Measurements from ENCODE around the gene TAOK1. TPM values are rescaled to one million over a fixed set of nuclear protein-coding genes. Genes with fewer than 3 reads are reported as not detected.

TAOK1 gene
- total and polyA plus RNA-seq, 4 donors: 3.9 to 85.6 (median 45.9) TPM

- 64 to 65% methylated on average over 6 of the region's 6 CpGs for WGBS, 2 donors
- no peaks in the 10 kb centered on the region for H3K36me3 ChIP-seq (ENCODE audit: control insufficient read depth in 1 of 2, insufficient read depth in 2 of 2, low read length in 1 of 2)
- H3K4me3 ChIP-seq (ENCODE audit: low read length in 2 of 2): no peak overlapping the region
- H3K9me3 ChIP-seq (ENCODE audit: control insufficient read depth, low read length): no peaks in the 10 kb centered on the region
- intact Hi-C loops (cut with DNase I): no loop called here
- H3K27me3 ChIP-seq (ENCODE audit: control insufficient read depth in 1 of 2, insufficient read depth in 2 of 2, low read length in 1 of 2): no peaks in the 10 kb centered on the region
- no peak overlapping the region for H3K27ac ChIP-seq (ENCODE audit: low read depth in 1 of 2, low read length in 2 of 2)
- H3K4me1 ChIP-seq (ENCODE audit: control insufficient read depth in 1 of 2, insufficient read depth in 2 of 2, low read length in 2 of 2): peaks cover 0 to 4% of the 10 kb centered on the region in 2 donors
- no peak for DNase-seq
- no peak for ATAC-seq (ENCODE audit: low FRiP score)
Observed at GRCh38 chr17:29409963-29410362, 19.8 kb downstream of the TAOK1 start.

- 50 to 51% methylated on average over 7 of the region's 7 CpGs for WGBS, 2 donors
- H3K9me3 ChIP-seq (ENCODE audit: control insufficient read depth, low read length): no peaks in the 10 kb centered on the region
Observed at GRCh38 chr17:29412780-29413565, 22.8 kb downstream of the TAOK1 start.

GRCh38 chr17:29420128-29420527, 30.0 kb downstream of the TAOK1 start:
- ATAC-seq (ENCODE audit: low FRiP score) (no peak), DNase-seq (no peak)
- H3K4me1 ChIP-seq (ENCODE audit: control insufficient read depth in 1 of 2, insufficient read depth in 2 of 2, low read length in 2 of 2): peaks cover 0 to 4% of the 10 kb centered on the region in 2 donors
- H3K36me3 ChIP-seq (ENCODE audit: control insufficient read depth in 1 of 2, insufficient read depth in 2 of 2, low read length in 1 of 2): peaks cover 0 to 2% of the 10 kb centered on the region in 2 donors
- H3K4me3 ChIP-seq (ENCODE audit: low read length in 2 of 2): no peak overlapping the region
- intact Hi-C loops (cut with DNase I): no loop called here
- no peaks in the 10 kb centered on the region for H3K27me3 ChIP-seq (ENCODE audit: control insufficient read depth in 1 of 2, insufficient read depth in 2 of 2, low read length in 1 of 2)
- no peaks in the 10 kb centered on the region for H3K9me3 ChIP-seq (ENCODE audit: control insufficient read depth, low read length)
- no peak overlapping the region for H3K27ac ChIP-seq (ENCODE audit: low read depth in 1 of 2, low read length in 2 of 2)
- 75 to 83% methylated on average over 6 of the region's 6 CpGs for WGBS, 2 donors

More at GRCh38 chr17:29412780-29413565, 22.8 kb downstream of the TAOK1 start:
- Histone ChIP-seq H3K4me3 (ENCODE audit: low read length in 2 of 2) (no peak overlapping the region), H3K4me1 (ENCODE audit: control insufficient read depth in 1 of 2, insufficient read depth in 2 of 2, low read length in 2 of 2) (peaks cover 0 to 4% of the 10 kb centered on the region in 2 donors), H3K27me3 (ENCODE audit: control insufficient read depth in 1 of 2, insufficient read depth in 2 of 2, low read length in 1 of 2) (no peaks in the 10 kb centered on the region), H3K36me3 (ENCODE audit: control insufficient read depth in 1 of 2, insufficient read depth in 2 of 2, low read length in 1 of 2) (no peaks in the 10 kb centered on the region), H3K27ac (ENCODE audit: low read depth in 1 of 2, low read length in 2 of 2) (no peak overlapping the region)
- ATAC-seq (ENCODE audit: low FRiP score) (no peak), DNase-seq (no peak)
- intact Hi-C loops (cut with DNase I): no loop called here

- 88% methylated on average over 4 of the region's 4 CpGs for WGBS, 2 donors
- Histone ChIP-seq H3K27ac (ENCODE audit: low read depth in 1 of 2, low read length in 2 of 2) (no peak overlapping the region), H3K4me1 (ENCODE audit: control insufficient read depth in 1 of 2, insufficient read depth in 2 of 2, low read length in 2 of 2) (no peaks in the 10 kb centered on the region), H3K36me3 (ENCODE audit: control insufficient read depth in 1 of 2, insufficient read depth in 2 of 2, low read length in 1 of 2) (no peaks in the 10 kb centered on the region), H3K27me3 (ENCODE audit: control insufficient read depth in 1 of 2, insufficient read depth in 2 of 2, low read length in 1 of 2) (no peaks in the 10 kb centered on the region), H3K9me3 (ENCODE audit: control insufficient read depth, low read length) (no peaks in the 10 kb centered on the region), H3K4me3 (ENCODE audit: low read length in 2 of 2) (no peak overlapping the region)
- intact Hi-C loops (cut with DNase I): no loop called here
- DNase-seq (no peak), ATAC-seq (ENCODE audit: low FRiP score) (no peak)
Observed at GRCh38 chr17:29430275-29430674, 40.1 kb downstream of the TAOK1 start.

- ATAC-seq (ENCODE audit: low FRiP score): no peak
- 67 to 77% methylated on average over 4 of the region's 4 CpGs for WGBS, 2 donors
- no peaks in the 10 kb centered on the region for H3K4me1 ChIP-seq (ENCODE audit: control insufficient read depth in 1 of 2, insufficient read depth in 2 of 2, low read length in 2 of 2)
Observed at GRCh38 chr17:29433541-29433940, 43.4 kb downstream of the TAOK1 start.

GRCh38 chr17:29434550-29434949, 44.4 kb downstream of the TAOK1 start:
- intact Hi-C loops (cut with DNase I): no loop called here
- Histone ChIP-seq H3K9me3 (ENCODE audit: control insufficient read depth, low read length) (no peaks in the 10 kb centered on the region), H3K27me3 (ENCODE audit: control insufficient read depth in 1 of 2, insufficient read depth in 2 of 2, low read length in 1 of 2) (no peaks in the 10 kb centered on the region), H3K36me3 (ENCODE audit: control insufficient read depth in 1 of 2, insufficient read depth in 2 of 2, low read length in 1 of 2) (no peaks in the 10 kb centered on the region), H3K27ac (ENCODE audit: low read depth in 1 of 2, low read length in 2 of 2) (no peak overlapping the region), H3K4me3 (ENCODE audit: low read length in 2 of 2) (no peak overlapping the region), H3K4me1 (ENCODE audit: control insufficient read depth in 1 of 2, insufficient read depth in 2 of 2, low read length in 2 of 2) (no peaks in the 10 kb centered on the region)
- WGBS, 2 donors: 96 to 98% methylated on average over 3 of the region's 3 CpGs
- ATAC-seq (ENCODE audit: low FRiP score) (no peak), DNase-seq (no peak)

More at GRCh38 chr17:29433541-29433940, 43.4 kb downstream of the TAOK1 start:
- Histone ChIP-seq H3K36me3 (ENCODE audit: control insufficient read depth in 1 of 2, insufficient read depth in 2 of 2, low read length in 1 of 2) (no peaks in the 10 kb centered on the region), H3K9me3 (ENCODE audit: control insufficient read depth, low read length) (no peaks in the 10 kb centered on the region), H3K27ac (ENCODE audit: low read depth in 1 of 2, low read length in 2 of 2) (no peak overlapping the region), H3K27me3 (ENCODE audit: control insufficient read depth in 1 of 2, insufficient read depth in 2 of 2, low read length in 1 of 2) (no peaks in the 10 kb centered on the region), H3K4me3 (ENCODE audit: low read length in 2 of 2) (no peak overlapping the region)
- DNase-seq: no peak
- intact Hi-C loops (cut with DNase I): no loop called here

GRCh38 chr17:29442451-29442850, 52.3 kb downstream of the TAOK1 start:
- WGBS, 2 donors: 95 to 99% methylated on average over 1 of the region's 1 CpG
- DNase-seq: no peak
- intact Hi-C loops (cut with DNase I): loop anchor here in 1 of 2 donors (10.0 kb wide), 1 partner anchor 48 kb away; the partner anchor contains the start of gene TAOK1
- Histone ChIP-seq H3K4me3 (ENCODE audit: low read length in 2 of 2) (no peak overlapping the region), H3K36me3 (ENCODE audit: control insufficient read depth in 1 of 2, insufficient read depth in 2 of 2, low read length in 1 of 2) (no peaks in the 10 kb centered on the region), H3K27me3 (ENCODE audit: control insufficient read depth in 1 of 2, insufficient read depth in 2 of 2, low read length in 1 of 2) (no peaks in the 10 kb centered on the region), H3K4me1 (ENCODE audit: control insufficient read depth in 1 of 2, insufficient read depth in 2 of 2, low read length in 2 of 2) (no peaks in the 10 kb centered on the region), H3K9me3 (ENCODE audit: control insufficient read depth, low read length) (no peaks in the 10 kb centered on the region), H3K27ac (ENCODE audit: low read depth in 1 of 2, low read length in 2 of 2) (no peak overlapping the region)
- ATAC-seq (ENCODE audit: low FRiP score): no peak

- H3K36me3 ChIP-seq (ENCODE audit: control insufficient read depth in 1 of 2, insufficient read depth in 2 of 2, low read length in 1 of 2): no peaks in the 10 kb centered on the region
- intact Hi-C loops (cut with DNase I): loop anchor here in 1 of 2 donors (10.0 kb wide), 1 partner anchor 48 kb away; the partner anchor contains the start of gene TAOK1
- H3K27me3 ChIP-seq (ENCODE audit: control insufficient read depth in 1 of 2, insufficient read depth in 2 of 2, low read length in 1 of 2): no peaks in the 10 kb centered on the region
- no peaks in the 10 kb centered on the region for H3K9me3 ChIP-seq (ENCODE audit: control insufficient read depth, low read length)
- DNase-seq (no peak), ATAC-seq (ENCODE audit: low FRiP score) (no peak)
- H3K27ac ChIP-seq (ENCODE audit: low read depth in 1 of 2, low read length in 2 of 2): no peak overlapping the region
- H3K4me1 ChIP-seq (ENCODE audit: control insufficient read depth in 1 of 2, insufficient read depth in 2 of 2, low read length in 2 of 2): no peaks in the 10 kb centered on the region
- no peak overlapping the region for H3K4me3 ChIP-seq (ENCODE audit: low read length in 2 of 2)
Observed at GRCh38 chr17:29443041-29443739, 53.0 kb downstream of the TAOK1 start.
